ENCODE results near the gene EHD2.
"Not testable (repeated sequence)": the region's sequence is repeated elsewhere in the genome, so short reads cannot be mapped to it uniquely, and the experiment has no call there.

The EHD2 gene

GRCh38 chr19:47713046-47714021 lies at the start of gene EHD2:
EHD2 (plus strand) TSS chr19:47713422; CDS start chr19:47716613, 3,191 bp downstream.
- H2AFZ ChIP-seq (ENCODE audit: low read depth, low read length, severe bottlenecking) = no peak within 1 kb of the TSS
- H3K27me3 ChIP-seq (ENCODE audit: low read length) = no peaks in the 10 kb centered on the region
- H3K79me2 ChIP-seq (ENCODE audit: insufficient read depth, low read length) = no peaks in the 10 kb centered on the region
- no peak within 1 kb of the TSS for H3K4me3 ChIP-seq (ENCODE audit: insufficient read depth, low read length, poor library complexity, severe bottlenecking)
- H3F3A ChIP-seq (ENCODE audit: insufficient read depth) = no peaks in the 10 kb centered on the region
- H3K9ac ChIP-seq (ENCODE audit: low read length) = no peak within 1 kb of the TSS
- no peaks in the 10 kb centered on the region for H4K20me1 ChIP-seq (ENCODE audit: low read depth, low read length)
- H3K36me3 ChIP-seq (ENCODE audit: low read length) = no peaks in the 10 kb centered on the region
- H3K27ac ChIP-seq (ENCODE audit: low read depth, low read length) = no peak within 1 kb of the TSS
- H3K9me2 ChIP-seq (replicated peaks; ENCODE audit: insufficient read depth, low read length) = no peaks in the 10 kb centered on the region
- no peaks in the 10 kb centered on the region for H3K9me3 ChIP-seq (ENCODE audit: insufficient read depth, low read length)
- TF ChIP-seq CTCF (IDR thresholded peaks at IDR 0.05; ENCODE audit: insufficient read depth, low read length, poor library complexity, severe bottlenecking) (peak; percentile 53), EZH2phosphoT487 (conservative IDR thresholded peaks at IDR 0.05; ENCODE audit: low read length) (no peak)
- H3K4me2 ChIP-seq (ENCODE audit: low read depth, low read length, poor library complexity, severe bottlenecking) = no peak within 1 kb of the TSS

GRCh38 chr19:47663435-47663910 lies 49.7 kb upstream of the EHD2 start:
- H3K9ac ChIP-seq (ENCODE audit: low read length) = no peak overlapping the region
- H3K4me3 ChIP-seq (ENCODE audit: insufficient read depth, low read length, poor library complexity, severe bottlenecking) = no peak overlapping the region
- H2AFZ ChIP-seq (ENCODE audit: low read depth, low read length, severe bottlenecking) = no peak overlapping the region
- H3K9me3 ChIP-seq (ENCODE audit: insufficient read depth, low read length) = no peaks in the 10 kb centered on the region
- no peaks in the 10 kb centered on the region for H3K27me3 ChIP-seq (ENCODE audit: low read length)
- TF ChIP-seq EZH2phosphoT487 (conservative IDR thresholded peaks at IDR 0.05; ENCODE audit: low read length) (no peak), CTCF (IDR thresholded peaks at IDR 0.05; ENCODE audit: insufficient read depth, low read length, poor library complexity, severe bottlenecking) (no peak)
- peaks cover 11% of the 10 kb centered on the region; the same call in 1 of the 2 replicates for H3K79me2 ChIP-seq (ENCODE audit: insufficient read depth, low read length)
- H3K9me2 ChIP-seq (replicated peaks; ENCODE audit: insufficient read depth, low read length) = no peaks in the 10 kb centered on the region
- H3K36me3 ChIP-seq (ENCODE audit: low read length) = no peaks in the 10 kb centered on the region
- no peaks in the 10 kb centered on the region for H3F3A ChIP-seq (ENCODE audit: insufficient read depth)
- no peak overlapping the region for H3K27ac ChIP-seq (ENCODE audit: low read depth, low read length)
- no peak overlapping the region for H3K4me2 ChIP-seq (ENCODE audit: low read depth, low read length, poor library complexity, severe bottlenecking)
- H4K20me1 ChIP-seq (ENCODE audit: low read depth, low read length) = no peaks in the 10 kb centered on the region

GRCh38 chr19:47663911-47664771 lies 49.1 kb upstream of the EHD2 start:
- H3F3A ChIP-seq (ENCODE audit: insufficient read depth) = no peaks in the 10 kb centered on the region
- H3K36me3 ChIP-seq (ENCODE audit: low read length) = no peaks in the 10 kb centered on the region
- H3K4me2 ChIP-seq (ENCODE audit: low read depth, low read length, poor library complexity, severe bottlenecking) = no peak overlapping the region
- no peak overlapping the region for H3K9ac ChIP-seq (ENCODE audit: low read length)
- no peaks in the 10 kb centered on the region for H3K9me3 ChIP-seq (ENCODE audit: insufficient read depth, low read length)
- H3K27me3 ChIP-seq (ENCODE audit: low read length) = no peaks in the 10 kb centered on the region
- TF ChIP-seq EZH2phosphoT487 (conservative IDR thresholded peaks at IDR 0.05; ENCODE audit: low read length) (no peak), CTCF (IDR thresholded peaks at IDR 0.05; ENCODE audit: insufficient read depth, low read length, poor library complexity, severe bottlenecking) (no peak)
- H2AFZ ChIP-seq (ENCODE audit: low read depth, low read length, severe bottlenecking) = no peak overlapping the region
- H3K9me2 ChIP-seq (replicated peaks; ENCODE audit: insufficient read depth, low read length) = no peaks in the 10 kb centered on the region
- peaks cover 8% of the 10 kb centered on the region; the same call in 1 of the 2 replicates for H3K79me2 ChIP-seq (ENCODE audit: insufficient read depth, low read length)
- no peak overlapping the region for H3K27ac ChIP-seq (ENCODE audit: low read depth, low read length)
- H3K4me3 ChIP-seq (ENCODE audit: insufficient read depth, low read length, poor library complexity, severe bottlenecking) = no peak overlapping the region
- H4K20me1 ChIP-seq (ENCODE audit: low read depth, low read length) = no peaks in the 10 kb centered on the region

GRCh38 chr19:47668556-47668955 lies 44.7 kb upstream of the EHD2 start:
- not testable (repeated sequence) for H2AFZ ChIP-seq (ENCODE audit: low read depth, low read length, severe bottlenecking); H4K20me1 ChIP-seq (ENCODE audit: low read depth, low read length); H3K4me3 ChIP-seq (ENCODE audit: insufficient read depth, low read length, poor library complexity, severe bottlenecking); H3K79me2 ChIP-seq (ENCODE audit: insufficient read depth, low read length); H3K36me3 ChIP-seq (ENCODE audit: low read length); H3K27ac ChIP-seq (ENCODE audit: low read depth, low read length); H3K4me2 ChIP-seq (ENCODE audit: low read depth, low read length, poor library complexity, severe bottlenecking); H3K9me2 ChIP-seq (replicated peaks; ENCODE audit: insufficient read depth, low read length); H3F3A ChIP-seq (ENCODE audit: insufficient read depth); H3K27me3 ChIP-seq (ENCODE audit: low read length); H3K9me3 ChIP-seq (ENCODE audit: insufficient read depth, low read length); H3K9ac ChIP-seq (ENCODE audit: low read length)

Data from SU-DHL-6 (cell line).